ENCODE data around the gene LFNG.

LFNG gene

GRCh38 chr7:2476776-2477446, 42.7 kb upstream of the LFNG start:
- Histone ChIP-seq H3K4me1 (peaks cover 7% of the 10 kb centered on the region), H3K36me3 (no peaks in the 10 kb centered on the region), H3K27me3 (no peaks in the 10 kb centered on the region; the same call in 1 of the 2 replicates), H3K9me3 (no peaks in the 10 kb centered on the region), H3K4me3 (ENCODE audit: low read depth, low read length) (no peak overlapping the region)
- DNase-seq, result no peak
- TF ChIP-seq CTCF (IDR thresholded peaks at IDR 0.05; ENCODE audit: low read depth, low read length), result no peak

DNA sequence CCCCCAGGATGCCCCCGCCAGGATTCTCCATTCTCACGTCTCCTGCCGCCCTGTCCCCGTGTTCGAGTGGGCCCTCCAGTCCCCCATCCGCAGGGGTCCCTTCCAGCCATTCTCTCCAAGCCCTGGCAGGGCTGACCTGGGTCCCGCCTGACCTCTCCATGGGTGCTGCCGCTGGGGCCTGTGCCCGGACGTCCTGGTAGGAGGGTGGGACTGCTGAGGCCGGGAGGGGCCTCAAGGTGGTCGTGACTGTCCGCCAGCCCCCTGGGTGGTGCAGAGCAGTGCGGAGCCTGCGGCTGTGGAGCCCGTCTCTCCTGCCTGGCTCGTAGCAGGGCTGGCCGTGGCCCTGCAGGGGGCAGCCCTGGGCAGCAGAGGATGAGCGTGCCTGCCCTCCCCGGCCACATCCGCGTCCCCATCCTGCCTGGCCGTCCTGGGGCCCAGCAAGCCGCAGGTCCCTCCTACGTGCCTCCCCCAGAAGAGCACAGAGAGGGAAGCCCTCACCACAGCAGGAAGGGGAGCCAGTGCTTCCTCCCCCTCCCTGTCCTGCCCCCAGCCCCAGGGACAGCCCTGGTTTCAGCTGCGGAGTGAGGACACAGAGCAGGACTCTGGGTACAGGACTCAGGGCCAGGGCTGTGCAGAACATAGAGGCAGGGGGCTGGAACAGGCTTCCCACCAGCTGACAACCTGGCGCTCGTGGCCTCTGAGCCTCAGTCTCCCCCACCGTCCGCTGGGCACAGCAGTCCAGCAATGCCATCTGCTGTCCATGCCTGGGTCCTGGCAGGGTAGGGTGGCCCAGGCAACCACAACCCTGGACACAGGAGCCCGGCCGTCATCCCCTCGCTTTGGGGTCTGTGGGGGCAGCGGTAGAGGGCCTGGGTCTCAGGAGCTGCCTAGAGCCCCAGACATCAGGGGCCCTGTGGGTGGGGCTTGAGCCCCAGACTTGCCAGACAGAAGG, 41.9 kb upstream of the LFNG start:
- Histone ChIP-seq H3K27me3 (no peaks in the 10 kb centered on the region; the same call in 1 of the 2 replicates), H3K9me3 (peaks cover under 1% of the 10 kb centered on the region; the same call in 1 of the 2 replicates), H3K4me3 (ENCODE audit: low read depth, low read length) (no peak overlapping the region), H3K4me1 (peaks cover 7% of the 10 kb centered on the region), H3K36me3 (no peaks in the 10 kb centered on the region)
- peak; percentile 86 for DNase-seq
- peak; percentile 86 for TF ChIP-seq CTCF (IDR thresholded peaks at IDR 0.05; ENCODE audit: low read depth, low read length)

- DNase-seq, result no peak
- H3K4me3 ChIP-seq (ENCODE audit: low read depth, low read length), result no peak overlapping the region
- no peak for TF ChIP-seq CTCF (IDR thresholded peaks at IDR 0.05; ENCODE audit: low read depth, low read length)
- peaks cover 7% of the 10 kb centered on the region for H3K4me1 ChIP-seq
- no peaks in the 10 kb centered on the region; the same call in 1 of the 2 replicates for H3K27me3 ChIP-seq
- H3K36me3 ChIP-seq, result no peaks in the 10 kb centered on the region
- H3K9me3 ChIP-seq, result peaks cover 4% of the 10 kb centered on the region; the same call in 1 of the 2 replicates
These were observed 41.2 kb upstream of the LFNG start for GRCh38 chr7:2478399-2478785.

DNA sequence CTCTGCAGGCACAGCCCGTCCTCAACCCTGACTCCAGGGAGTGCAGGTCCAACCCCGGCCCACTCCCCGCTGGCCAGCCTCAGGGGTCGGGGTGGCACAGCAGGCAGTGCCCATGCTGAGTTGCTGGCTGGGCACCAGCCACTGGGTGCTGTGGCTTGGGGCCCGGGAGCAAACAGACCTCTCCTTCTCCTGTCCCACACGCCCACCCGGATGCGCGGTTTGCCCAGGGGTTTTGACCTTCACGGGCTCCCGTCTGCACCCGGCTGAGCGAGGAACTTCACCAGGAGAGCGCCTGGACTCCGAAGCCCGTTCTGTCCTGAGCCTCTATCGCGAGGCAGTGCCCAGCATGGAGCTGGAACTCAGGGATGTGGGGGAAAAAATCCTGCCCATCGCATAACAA, 40.8 kb upstream of the LFNG start:
- peaks cover 4% of the 10 kb centered on the region; the same call in 1 of the 2 replicates for H3K9me3 ChIP-seq
- H3K27me3 ChIP-seq, result no peaks in the 10 kb centered on the region; the same call in 1 of the 2 replicates
- no peak for TF ChIP-seq CTCF (IDR thresholded peaks at IDR 0.05; ENCODE audit: low read depth, low read length)
- H3K36me3 ChIP-seq, result no peaks in the 10 kb centered on the region
- H3K4me3 ChIP-seq (ENCODE audit: low read depth, low read length), result no peak overlapping the region
- no peak for DNase-seq
- H3K4me1 ChIP-seq, result peaks cover 7% of the 10 kb centered on the region

DNA sequence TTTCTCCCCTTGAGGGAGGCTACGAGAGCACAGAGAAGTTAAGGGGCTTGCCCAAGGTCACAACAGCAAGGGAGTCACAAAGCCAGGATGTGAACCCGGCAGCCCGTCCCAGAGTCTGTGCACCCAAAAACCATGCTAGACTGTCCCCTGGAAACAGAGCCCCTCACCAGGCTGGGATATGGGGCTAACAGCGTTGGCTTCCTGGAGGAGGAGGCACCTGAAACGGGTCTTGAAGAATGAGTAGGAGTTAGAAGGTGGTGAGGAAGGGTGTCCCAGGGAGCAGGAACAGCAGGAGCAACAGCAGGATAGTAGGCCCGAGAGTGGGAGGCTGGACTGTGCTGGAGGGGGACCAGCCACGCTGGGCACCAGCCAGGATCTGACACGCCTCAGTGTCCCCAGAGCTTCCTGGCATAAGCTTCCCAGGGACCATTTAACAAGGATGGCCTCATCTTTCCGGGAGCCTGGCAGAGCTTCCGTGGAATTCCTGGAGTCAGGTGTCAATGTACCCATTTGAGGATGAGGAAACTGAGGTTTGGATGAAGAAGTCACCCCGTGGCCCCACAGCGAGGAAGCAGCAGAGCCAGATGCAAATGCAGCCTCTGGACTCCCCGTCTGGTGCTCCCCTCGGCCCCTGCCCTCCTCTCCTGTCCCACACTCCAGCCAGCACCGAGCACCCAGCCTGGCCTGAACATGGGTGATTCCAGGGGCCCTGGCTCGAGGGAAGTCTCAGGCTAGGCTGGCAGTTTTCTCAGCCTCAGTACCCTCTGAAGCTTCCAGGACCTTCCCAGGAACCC, 40.1 kb upstream of the LFNG start:
- H3K4me3 ChIP-seq (ENCODE audit: low read depth, low read length), result no peak overlapping the region
- H3K9me3 ChIP-seq, result peaks cover 4% of the 10 kb centered on the region; the same call in 1 of the 2 replicates
- H3K36me3 ChIP-seq, result no peaks in the 10 kb centered on the region
- TF ChIP-seq CTCF (IDR thresholded peaks at IDR 0.05; ENCODE audit: low read depth, low read length), result no peak
- H3K27me3 ChIP-seq, result no peaks in the 10 kb centered on the region; the same call in 1 of the 2 replicates
- DNase-seq, result no peak
- peaks cover 7% of the 10 kb centered on the region for H3K4me1 ChIP-seq

Measured in BE2C (cell line).